SU-DHL-6 (cell line): Measurements from ENCODE around the gene DGKG.

Experiments used
- H2AFZ ChIP-seq: fragments of 200-600 bp; sonication (generic); 2 replicates; pipeline ENCODE4 v1.6.1; 2014; ENCODE audit warnings: low read depth, mild to moderate bottlenecking, moderate library complexity, mixed read lengths, antibody characterized with exemption, low read length; ENCODE audit not compliant: severe bottlenecking
- H3F3A ChIP-seq: fragments of 200-600 bp; shearing (Covaris generic); 2 replicates; pipeline ENCODE4 v1.6.0; 2016; ENCODE audit warnings: antibody characterized with exemption, mild to moderate bottlenecking; ENCODE audit not compliant: insufficient read depth
- H3K27ac ChIP-seq: fragments of 200-600 bp; sonication (generic); 2 replicates; pipeline ENCODE4 v1.5.1; 2016; ENCODE audit warnings: low read depth, mild to moderate bottlenecking, low read length, moderate library complexity, mixed read lengths
- H3K27me3 ChIP-seq: fragments of 200-600 bp; sonication (generic), shearing (Covaris generic); 2 replicates; pipeline ENCODE4 v1.6.0; 2014; ENCODE audit warnings: mild to moderate bottlenecking, low read length
- H3K36me3 ChIP-seq: fragments of 200-600 bp; sonication (generic); 2 replicates; pipeline ENCODE4 v1.6.1; 2014; ENCODE audit warnings: mild to moderate bottlenecking, low read length, mixed read lengths
- H3K4me2 ChIP-seq: fragments of 300-600, 200-600 bp; shearing (Covaris generic), sonication (generic); 2 replicates; pipeline ENCODE4 v1.6.0; 2014; ENCODE audit warnings: low read length, low read depth, mild to moderate bottlenecking; ENCODE audit not compliant: poor library complexity, severe bottlenecking
- H3K4me3 ChIP-seq: fragments of 200-600 bp; sonication (generic); 2 replicates; pipeline ENCODE4 v1.5.1; 2014; ENCODE audit warnings: antibody characterized with exemption, low read length, mild to moderate bottlenecking, mixed read lengths; ENCODE audit not compliant: insufficient read depth, poor library complexity, severe bottlenecking
- H3K79me2 ChIP-seq: fragments of 200-600 bp; sonication (generic); 2 replicates; pipeline ENCODE4 v1.6.1; 2014; ENCODE audit warnings: mild to moderate bottlenecking, low read length, moderate library complexity; ENCODE audit not compliant: insufficient read depth
- H3K9ac ChIP-seq: fragments of 200-600 bp; sonication (generic); 2 replicates; pipeline ENCODE4 v1.7.0; 2014; ENCODE audit warnings: mild to moderate bottlenecking, low read length
- H3K9me2 ChIP-seq: fragments of 200-600 bp; sonication (generic); replicated peaks from 2 replicates; pipeline ENCODE4 v1.6.1; 2014; ENCODE audit warnings: low read length; ENCODE audit not compliant: insufficient read depth
- H3K9me3 ChIP-seq: fragments of 200-600 bp; sonication (generic); 2 replicates; pipeline ENCODE4 v1.6.1; 2014; ENCODE audit warnings: low read length, mixed read lengths; ENCODE audit not compliant: insufficient read depth
- H4K20me1 ChIP-seq: fragments of 200-600 bp; sonication (generic); 2 replicates; pipeline ENCODE4 v1.6.1; 2014; ENCODE audit warnings: low read depth, mild to moderate bottlenecking, antibody characterized with exemption, low read length, moderate library complexity, mixed read lengths
- EZH2phosphoT487 ChIP-seq: fragments of 200-600 bp; sonication (generic), shearing (Covaris generic); conservative IDR thresholded peaks from 2 replicates; pipeline ENCODE4 v1.6.1; 2018; ENCODE audit warnings: mild to moderate bottlenecking, antibody characterized with exemption, low read length, moderate library complexity, mixed read lengths
- TF ChIP-seq, protein P1 (sequence below): fragments of 200-600 bp; sonication (generic); IDR thresholded peaks from one replicate; pipeline ENCODE4 v1.5.1; 2017; ENCODE audit warnings: antibody characterized with exemption, mild to moderate bottlenecking, low read length, moderate library complexity; ENCODE audit not compliant: insufficient read depth, poor library complexity, severe bottlenecking

The DGKG gene

DNA sequence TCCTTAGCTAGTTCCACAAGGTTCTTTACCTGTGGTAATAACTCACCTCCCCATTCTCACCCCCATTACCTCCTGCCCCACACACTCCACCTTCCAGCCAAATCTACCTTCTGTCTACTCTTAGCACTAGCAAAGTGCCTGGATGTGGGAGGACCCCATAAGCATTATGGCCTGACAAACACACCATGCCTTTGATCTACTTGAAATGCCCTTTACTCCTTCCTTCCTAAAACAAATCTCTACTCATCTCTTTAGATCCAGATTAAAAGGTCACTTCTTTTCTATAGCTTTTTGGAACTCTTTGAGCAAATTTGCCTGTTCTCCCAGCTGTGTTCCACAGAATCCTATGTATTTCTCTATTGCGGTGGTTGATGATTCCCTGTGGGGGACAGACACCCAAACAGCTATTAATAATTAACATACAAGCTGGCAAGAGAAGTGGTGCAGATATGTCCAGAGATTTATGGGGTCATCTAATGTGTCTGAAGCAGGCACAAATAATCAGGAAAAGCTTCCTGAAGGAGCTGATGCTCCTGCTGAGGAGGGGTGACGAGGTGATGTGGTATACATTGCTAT lies 34.0 kb downstream of the DGKG start:
- Histone ChIP-seq H3K36me3 (no peaks in the 10 kb centered on the region), H2AFZ (no peak overlapping the region), H3F3A (no peaks in the 10 kb centered on the region), H3K27ac (no peak overlapping the region), H3K4me2 (no peak overlapping the region), H3K9me2 (no peaks in the 10 kb centered on the region), H3K4me3 (no peak overlapping the region), H3K9me3 (no peaks in the 10 kb centered on the region), H3K79me2 (no peaks in the 10 kb centered on the region), H4K20me1 (no peaks in the 10 kb centered on the region), H3K9ac (no peak overlapping the region), H3K27me3 (peaks cover 3% of the 10 kb centered on the region; the same call in 1 of the 2 replicates)
- no peak for TF ChIP-seq EZH2phosphoT487
- TF ChIP-seq, protein P1, sequence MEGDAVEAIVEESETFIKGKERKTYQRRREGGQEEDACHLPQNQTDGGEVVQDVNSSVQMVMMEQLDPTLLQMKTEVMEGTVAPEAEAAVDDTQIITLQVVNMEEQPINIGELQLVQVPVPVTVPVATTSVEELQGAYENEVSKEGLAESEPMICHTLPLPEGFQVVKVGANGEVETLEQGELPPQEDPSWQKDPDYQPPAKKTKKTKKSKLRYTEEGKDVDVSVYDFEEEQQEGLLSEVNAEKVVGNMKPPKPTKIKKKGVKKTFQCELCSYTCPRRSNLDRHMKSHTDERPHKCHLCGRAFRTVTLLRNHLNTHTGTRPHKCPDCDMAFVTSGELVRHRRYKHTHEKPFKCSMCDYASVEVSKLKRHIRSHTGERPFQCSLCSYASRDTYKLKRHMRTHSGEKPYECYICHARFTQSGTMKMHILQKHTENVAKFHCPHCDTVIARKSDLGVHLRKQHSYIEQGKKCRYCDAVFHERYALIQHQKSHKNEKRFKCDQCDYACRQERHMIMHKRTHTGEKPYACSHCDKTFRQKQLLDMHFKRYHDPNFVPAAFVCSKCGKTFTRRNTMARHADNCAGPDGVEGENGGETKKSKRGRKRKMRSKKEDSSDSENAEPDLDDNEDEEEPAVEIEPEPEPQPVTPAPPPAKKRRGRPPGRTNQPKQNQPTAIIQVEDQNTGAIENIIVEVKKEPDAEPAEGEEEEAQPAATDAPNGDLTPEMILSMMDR = no peak

DNA sequence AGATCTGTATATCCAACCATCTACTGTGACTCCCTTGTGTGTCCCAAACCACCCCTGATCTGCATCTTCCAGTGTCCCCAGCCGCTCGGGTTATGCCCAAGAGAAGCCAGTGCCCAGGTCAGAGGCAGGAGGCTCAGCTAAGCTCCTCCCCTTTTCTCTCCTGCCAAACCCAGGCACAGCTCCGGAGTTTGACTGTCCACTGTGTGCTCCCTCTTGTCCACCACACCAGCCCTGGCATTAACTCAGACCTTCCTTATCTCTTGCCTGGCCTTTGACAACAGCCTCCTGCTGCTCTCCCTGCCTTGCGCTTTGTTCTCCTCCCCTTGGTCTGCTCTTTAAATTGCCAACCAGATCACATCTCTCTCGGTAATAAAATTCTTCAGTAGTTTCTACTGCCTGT lies 39.3 kb downstream of the DGKG start:
- Histone ChIP-seq H3K27ac (no peak overlapping the region), H3K4me2 (no peak overlapping the region), H3K79me2 (no peaks in the 10 kb centered on the region), H4K20me1 (no peaks in the 10 kb centered on the region), H3K36me3 (no peaks in the 10 kb centered on the region), H3K9me3 (no peaks in the 10 kb centered on the region), H3K27me3 (peaks cover 3% of the 10 kb centered on the region; the same call in 1 of the 2 replicates), H2AFZ (no peak overlapping the region), H3K9me2 (no peaks in the 10 kb centered on the region), H3F3A (no peaks in the 10 kb centered on the region), H3K4me3 (no peak overlapping the region), H3K9ac (no peak overlapping the region)
- no peak for TF ChIP-seq EZH2phosphoT487
- TF ChIP-seq, protein P1 = no peak

DNA sequence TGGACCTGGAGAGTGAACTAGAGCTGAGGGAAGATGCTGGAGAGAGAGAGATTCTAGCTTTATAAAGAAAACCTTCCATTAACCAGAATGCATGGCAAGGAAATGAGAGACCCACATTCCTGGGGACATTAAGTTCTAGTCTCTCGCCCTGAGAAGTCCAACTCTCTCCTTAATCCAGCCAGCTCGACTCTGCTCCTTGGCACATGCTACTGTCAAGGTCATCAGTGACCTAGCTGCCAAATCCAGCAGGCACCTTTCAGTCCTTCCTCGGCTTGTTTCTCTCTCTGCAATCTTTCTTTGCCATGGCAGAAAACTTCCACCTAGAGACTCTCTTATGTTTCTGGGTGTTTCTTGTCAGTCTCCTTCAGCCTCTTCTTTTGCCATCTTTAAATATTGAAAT lies 40.3 kb downstream of the DGKG start:
- Histone ChIP-seq H4K20me1 (no peaks in the 10 kb centered on the region), H2AFZ (no peak overlapping the region), H3K4me2 (no peak overlapping the region), H3K4me3 (no peak overlapping the region), H3K79me2 (no peaks in the 10 kb centered on the region), H3K9me2 (no peaks in the 10 kb centered on the region), H3K36me3 (no peaks in the 10 kb centered on the region), H3K27ac (no peak overlapping the region), H3F3A (no peaks in the 10 kb centered on the region), H3K9ac (no peak overlapping the region), H3K9me3 (no peaks in the 10 kb centered on the region), H3K27me3 (peaks cover 3% of the 10 kb centered on the region; the same call in 1 of the 2 replicates)
- TF ChIP-seq EZH2phosphoT487 = no peak
- TF ChIP-seq, protein P1 = no peak
